Thyroid gland (tissue), 4 donors: ENCODE data around the gene COPS7A. TPM values are rescaled to one million over a fixed set of nuclear protein-coding genes. Genes with fewer than 3 reads are reported as not detected.
"Not testable (repeated sequence)": the region's sequence is repeated elsewhere in the genome, so short reads cannot be mapped to it uniquely, and the experiment has no call there.

ENCODE experiments used
- DNase-seq, 2 donors: peaks; one replicate each; pipeline ENCODE4 v3.0.0-alpha.2; 2019
- H3K27ac ChIP-seq, 3 donors: fragments of 200-600 bp; sonication (generic); 1 replicate in 2 of 3; 2 replicates in 1 of 3; pipeline ENCODE4 v1.5.1; 2016 to 2019; ENCODE audit warnings: mild to moderate bottlenecking in 1 of 3, moderate library complexity in 1 of 3
- H3K27me3 ChIP-seq: fragments of 200-600 bp; sonication (generic); one replicate; pipeline ENCODE4 v1.5.1; 2019
- H3K36me3 ChIP-seq, 2 donors: fragments of 200-600 bp; sonication (generic); one replicate each; pipeline ENCODE4 v1.5.1; 2016 to 2019
- H3K4me1 ChIP-seq, 2 donors: fragments of 200-600 bp; sonication (generic); one replicate each; pipeline ENCODE4 v1.5.1; 2017 to 2019
- H3K4me3 ChIP-seq, 3 donors: fragments of 200-600 bp; sonication (generic); replicated peaks in 1 of 3; 1 replicate in 2 of 3; 2 replicates in 1 of 3; pipeline ENCODE4 v1.5.1; 2016; ENCODE audit warnings: mild to moderate bottlenecking in 1 of 3
- H3K9me3 ChIP-seq: fragments of 200-600 bp; sonication (generic); one replicate; pipeline ENCODE4 v1.5.1; 2017
- CTCF ChIP-seq, 6 experiments: fragments of 200-600 bp in 3 of 6; fragments of 450-650 bp in 3 of 6; sonication (generic) in 3 of 6; IDR thresholded peaks; one replicate each; pipeline ENCODE4 v1.5.1; 2016 to 2019; ENCODE audit warnings: antibody characterized with exemption in 6 of 6, mild to moderate bottlenecking in 2 of 6, inconsistent platforms in 1 of 6, moderate library complexity in 1 of 6
- POLR2A ChIP-seq, 2 donors: fragments of 450-650 bp; IDR thresholded peaks; one replicate each; pipeline ENCODE4 v1.6.1; 2017; ENCODE audit warnings: antibody characterized with exemption in 2 of 2, mild to moderate bottlenecking in 2 of 2, moderate library complexity in 1 of 2
- WGBS, 2 donors: methylation state at CpG; one replicate each; pipeline ENCODE4 v1.1.5; 2017; 5-methylcytosine and 5-hydroxymethylcytosine counted together
- intact Hi-C: fragments of 100-400 bp; cut with DNase I; formaldehyde crosslinking; loops from one replicate; pipeline ENCODE4 v1.15.1; 2023
- total RNA-seq, 4 donors: library from RNA; depleted of rRNA; stranded (reverse); fragments of >200 nt; gene quantifications; one replicate each; pipeline ENCODE4 v1.2.3, GENCODE V29; 2016

COPS7A gene
- total RNA-seq, 4 donors from 2014 or later, result 44.5 to 86.7 (median 63.1) TPM

GRCh38 chr12:6700646-6701051 is 23.2 kb upstream of the COPS7A start, which contains the start of gene PIANP:
Gene PIANP, minus strand, starts transcription at chr12:6700815. Its CDS starts 2,754 bp downstream, at chr12:6698061.
- DNase-seq, result peak in 1 of 2 donors; percentile 15
- peak within 1 kb of the TSS in 1 of 3 donors; percentile 27 for H3K4me3 ChIP-seq
- H3K4me1 ChIP-seq, result peaks cover 7 to 16% of the 10 kb centered on the region in 2 donors
- H3K27ac ChIP-seq, result no peak within 1 kb of the TSS
- H3K36me3 ChIP-seq, result no peaks in the 10 kb centered on the region
- 0 to 4% methylated on average over 3 to 4 of the region's 43 CpGs for WGBS, 2 donors
- peaks cover 23% of the 10 kb centered on the region for H3K27me3 ChIP-seq
- TF ChIP-seq CTCF (IDR thresholded peaks at IDR 0.05) (no peak), POLR2A (IDR thresholded peaks at IDR 0.05) (no peak)
- intact Hi-C loops, result no loop called here
- H3K9me3 ChIP-seq, result no peaks in the 10 kb centered on the region

- no peaks in the 10 kb centered on the region for H3K36me3 ChIP-seq
- H3K27ac ChIP-seq, result no peak overlapping the region
- TF ChIP-seq POLR2A (IDR thresholded peaks at IDR 0.05), result no peak
- no peak for TF ChIP-seq CTCF (IDR thresholded peaks at IDR 0.05)
- H3K4me1 ChIP-seq, result peaks cover 7 to 16% of the 10 kb centered on the region in 2 donors
- intact Hi-C loops, result no loop called here
- no peaks in the 10 kb centered on the region for H3K9me3 ChIP-seq
- H3K27me3 ChIP-seq, result peaks cover 23% of the 10 kb centered on the region
- H3K4me3 ChIP-seq, result peak overlapping the region in 1 of 3 donors; percentile 27
- 21 to 31% methylated on average over 9 to 13 of the region's 13 CpGs for WGBS, 2 donors
- DNase-seq, result no peak
Measured at GRCh38 chr12:6701078-6701768, 22.6 kb upstream of the COPS7A start.

- Histone ChIP-seq H3K9me3 (no peaks in the 10 kb centered on the region), H3K4me3 (no peak overlapping the region), H3K36me3 (no peaks in the 10 kb centered on the region), H3K27ac (no peak overlapping the region), H3K4me1 (peaks cover 7 to 16% of the 10 kb centered on the region in 2 donors), H3K27me3 (peaks cover 23% of the 10 kb centered on the region)
- no peak for DNase-seq
- 10 to 16% methylated on average over 10 of the region's 10 CpGs for WGBS, 2 donors
- intact Hi-C loops, result no loop called here
- TF ChIP-seq POLR2A (IDR thresholded peaks at IDR 0.05) (no peak), CTCF (IDR thresholded peaks at IDR 0.05) (no peak)
Measured at GRCh38 chr12:6703631-6704030, 20.2 kb upstream of the COPS7A start.

- H3K36me3 ChIP-seq, H3K27me3 ChIP-seq, H3K27ac ChIP-seq, intact Hi-C loops, DNase-seq, H3K9me3 ChIP-seq, H3K4me1 ChIP-seq, H3K4me3 ChIP-seq: not testable (repeated sequence)
- WGBS, 2 donors, result 91 to 95% methylated on average over 6 to 9 of the region's 21 CpGs
Measured at GRCh38 chr12:6708351-6708750, 15.5 kb upstream of the COPS7A start.

GRCh38 chr12:6708960-6709394 is 14.9 kb upstream of the COPS7A start:
- Histone ChIP-seq H3K4me1 (no peaks in the 10 kb centered on the region), H3K4me3 (no peak overlapping the region), H3K27me3 (no peaks in the 10 kb centered on the region), H3K36me3 (no peaks in the 10 kb centered on the region), H3K9me3 (no peaks in the 10 kb centered on the region), H3K27ac (no peak overlapping the region)
- DNase-seq, result no peak
- TF ChIP-seq CTCF (IDR thresholded peaks at IDR 0.05) (no peak), POLR2A (IDR thresholded peaks at IDR 0.05) (no peak)
- intact Hi-C loops, result no loop called here
- 85 to 86% methylated on average over 16 of the region's 16 CpGs for WGBS, 2 donors

- intact Hi-C loops, DNase-seq, H3K4me3 ChIP-seq, H3K36me3 ChIP-seq, H3K4me1 ChIP-seq, H3K27ac ChIP-seq, H3K27me3 ChIP-seq, H3K9me3 ChIP-seq: not testable (repeated sequence)
- WGBS, 2 donors, result 85 to 93% methylated on average over 3 to 7 of the region's 41 CpGs
Measured at GRCh38 chr12:6716031-6716873, 7.6 kb upstream of the COPS7A start.
